Astrocyte of the cerebellum (primary cell): ENCODE results near the gene NUDT14.

Experiments used
- DNase-seq: peaks from one replicate; pipeline ENCODE4 v3.0.0-alpha.2; 2011; ENCODE audit warnings: low read depth
- H3K4me3 ChIP-seq: 2 replicates; pipeline ENCODE4 v1.5.1; 2011; ENCODE audit warnings: mild to moderate bottlenecking, low read depth, low read length, moderate library complexity
- in situ Hi-C: cut with HindIII; loops from 2 replicates; pipeline ENCODE4 v1.10.0; 2017; ENCODE audit warnings: low sequenced_read_pairs
- TF ChIP-seq, protein P1 (sequence below): IDR thresholded peaks from 2 replicates; pipeline ENCODE4 v1.5.1; 2012; ENCODE audit warnings: low read length, low read depth, moderate library complexity, mild to moderate bottlenecking; ENCODE audit errors: missing control alignments

NUDT14 gene

DNA sequence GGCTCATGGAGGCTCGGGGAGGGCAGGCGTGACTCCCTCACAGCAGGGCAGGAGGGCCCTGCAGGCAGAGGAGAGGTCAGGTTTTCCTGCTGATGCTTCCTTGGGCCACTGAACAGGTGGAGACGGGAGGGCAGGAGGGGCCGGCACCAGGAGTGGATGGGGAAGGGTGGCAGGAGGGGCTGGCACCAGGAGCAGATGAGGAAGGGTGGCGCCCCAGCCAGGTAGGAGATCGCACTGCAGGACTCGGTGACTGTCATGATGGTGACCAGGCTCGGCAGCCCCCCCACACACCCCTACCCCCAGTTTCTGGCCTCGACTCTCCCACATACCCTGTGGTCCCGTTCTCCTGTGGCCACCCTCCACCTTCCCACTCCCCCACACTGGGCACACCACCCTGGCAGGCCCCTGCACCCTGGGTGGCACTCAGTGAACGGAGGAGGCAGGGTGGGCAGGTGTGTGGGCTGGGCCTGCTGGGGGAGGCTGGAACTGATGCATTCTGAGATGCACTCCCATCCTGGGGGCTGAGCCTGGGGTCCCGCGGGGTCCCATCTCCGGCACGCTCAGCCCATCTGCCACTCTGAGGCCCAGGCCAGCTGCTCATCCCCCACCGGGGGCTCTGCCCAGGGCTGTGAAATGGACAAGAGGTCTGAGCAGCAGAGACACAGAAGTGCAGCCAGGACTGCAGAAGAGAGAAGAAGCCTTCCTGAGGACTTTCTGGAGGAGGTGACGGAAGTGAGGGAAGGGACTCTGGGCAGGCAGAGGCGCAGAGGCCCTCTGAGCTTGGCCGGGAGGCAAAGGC is 2.8 kb downstream of the NUDT14 start:
- DNase-seq, result no peak
- in situ Hi-C loops, result loop anchor here (25.0 kb wide), 1 partner anchor 109 kb away; no protein-coding TSS in a partner anchor
- no peak overlapping the region for H3K4me3 ChIP-seq
- TF ChIP-seq, protein P1, sequence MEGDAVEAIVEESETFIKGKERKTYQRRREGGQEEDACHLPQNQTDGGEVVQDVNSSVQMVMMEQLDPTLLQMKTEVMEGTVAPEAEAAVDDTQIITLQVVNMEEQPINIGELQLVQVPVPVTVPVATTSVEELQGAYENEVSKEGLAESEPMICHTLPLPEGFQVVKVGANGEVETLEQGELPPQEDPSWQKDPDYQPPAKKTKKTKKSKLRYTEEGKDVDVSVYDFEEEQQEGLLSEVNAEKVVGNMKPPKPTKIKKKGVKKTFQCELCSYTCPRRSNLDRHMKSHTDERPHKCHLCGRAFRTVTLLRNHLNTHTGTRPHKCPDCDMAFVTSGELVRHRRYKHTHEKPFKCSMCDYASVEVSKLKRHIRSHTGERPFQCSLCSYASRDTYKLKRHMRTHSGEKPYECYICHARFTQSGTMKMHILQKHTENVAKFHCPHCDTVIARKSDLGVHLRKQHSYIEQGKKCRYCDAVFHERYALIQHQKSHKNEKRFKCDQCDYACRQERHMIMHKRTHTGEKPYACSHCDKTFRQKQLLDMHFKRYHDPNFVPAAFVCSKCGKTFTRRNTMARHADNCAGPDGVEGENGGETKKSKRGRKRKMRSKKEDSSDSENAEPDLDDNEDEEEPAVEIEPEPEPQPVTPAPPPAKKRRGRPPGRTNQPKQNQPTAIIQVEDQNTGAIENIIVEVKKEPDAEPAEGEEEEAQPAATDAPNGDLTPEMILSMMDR, result no peak

DNA sequence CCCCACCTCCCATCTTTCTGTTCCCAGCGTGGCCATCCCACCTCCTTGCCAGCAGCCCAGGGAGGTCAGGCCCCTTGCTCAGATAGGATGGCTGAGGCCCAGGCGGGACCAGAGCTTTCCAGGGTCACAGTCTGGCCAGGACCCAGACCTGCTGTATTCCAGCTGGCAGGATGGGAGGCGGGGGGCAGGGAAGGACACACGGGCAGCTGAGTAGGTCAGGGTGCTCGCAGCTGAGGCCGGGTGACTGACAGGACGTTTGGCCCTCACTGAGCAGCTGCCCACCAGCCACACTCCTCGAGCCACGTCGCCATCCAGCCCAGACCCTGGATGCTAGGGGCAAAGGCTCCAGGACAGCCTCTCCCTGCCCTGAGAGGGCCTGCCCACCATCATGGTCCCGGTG is 4.0 kb downstream of the NUDT14 start:
- DNase-seq, result no peak
- no peak overlapping the region for H3K4me3 ChIP-seq
- TF ChIP-seq, protein P1, result no peak
- in situ Hi-C loops, result loop anchor here (25.0 kb wide), 1 partner anchor 110 kb away; no protein-coding TSS in a partner anchor

DNA sequence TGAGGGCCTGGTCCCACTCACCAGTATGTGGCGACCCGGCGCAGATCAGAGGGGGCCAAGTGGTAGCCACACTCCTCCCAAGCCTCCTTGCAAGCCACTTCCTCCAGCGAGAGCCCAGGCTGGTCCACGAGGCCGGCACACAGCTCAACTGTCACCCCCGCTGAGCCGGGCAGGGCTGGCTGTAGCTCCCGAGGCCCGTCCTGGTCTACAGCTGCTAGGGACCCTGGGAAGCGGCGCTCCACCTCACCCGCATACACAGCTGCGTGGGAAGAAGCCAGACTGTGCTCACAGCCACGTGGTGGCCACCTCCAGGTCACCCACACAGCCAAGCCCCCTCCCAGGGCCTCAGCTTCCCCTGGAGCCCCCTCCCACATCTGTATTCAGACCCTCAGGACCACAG is 4.6 kb downstream of the NUDT14 start:
- TF ChIP-seq, protein P1, result no peak
- in situ Hi-C loops, result loop anchor here (25.0 kb wide), 1 partner anchor 111 kb away; no protein-coding TSS in a partner anchor
- H3K4me3 ChIP-seq, result no peak overlapping the region
- no peak for DNase-seq

DNA sequence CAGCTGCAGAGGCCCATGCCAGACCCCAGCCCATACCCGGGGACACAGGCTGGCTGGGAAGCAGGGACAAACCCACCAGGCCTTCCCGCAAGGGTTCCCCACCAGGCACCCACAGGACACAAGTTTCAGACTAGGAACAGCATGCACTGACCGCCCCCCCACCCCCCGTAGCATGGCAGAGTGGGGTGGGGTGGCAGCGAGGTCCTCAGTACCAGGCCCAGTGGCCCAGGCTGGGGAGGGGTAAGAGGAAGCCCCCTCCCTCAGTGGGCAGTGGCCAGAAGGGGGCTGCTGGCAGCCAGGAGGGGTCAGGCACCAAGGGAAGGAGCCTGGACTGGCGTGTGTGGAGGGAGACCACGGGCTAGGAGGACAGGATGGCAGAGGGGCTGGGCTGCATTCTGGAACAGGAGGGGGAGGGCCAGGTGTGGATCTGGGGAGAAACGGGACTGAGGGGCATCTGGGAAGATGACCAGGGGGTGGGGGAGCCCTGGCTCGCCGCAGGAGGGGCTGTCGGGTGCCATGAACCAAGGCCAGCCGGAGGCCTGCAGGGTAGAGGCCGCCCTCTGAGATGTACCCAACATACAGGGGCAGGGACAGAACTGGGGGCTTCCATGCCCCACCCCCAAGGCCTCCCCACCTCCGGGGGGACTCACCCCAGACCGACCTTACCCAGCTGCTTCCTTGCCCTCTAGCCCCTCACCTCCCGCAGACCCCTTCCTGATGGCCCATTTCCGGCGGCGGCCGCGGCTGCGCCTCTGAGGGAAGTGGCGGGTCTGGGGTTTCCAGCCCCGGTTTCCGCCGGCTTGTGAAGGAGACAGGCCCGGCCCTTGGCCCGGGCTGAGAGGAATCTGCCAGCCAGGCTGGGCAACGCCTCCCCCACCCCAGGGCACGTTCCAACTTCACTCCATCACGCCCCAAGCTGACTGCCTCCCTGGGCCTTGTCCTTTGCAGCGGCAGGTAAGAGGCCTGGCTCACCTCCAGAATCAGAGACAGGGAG is 6.9 kb downstream of the NUDT14 start:
- in situ Hi-C loops, result no loop called here
- no peak overlapping the region for H3K4me3 ChIP-seq
- TF ChIP-seq, protein P1, result no peak
- DNase-seq, result no peak

DNA sequence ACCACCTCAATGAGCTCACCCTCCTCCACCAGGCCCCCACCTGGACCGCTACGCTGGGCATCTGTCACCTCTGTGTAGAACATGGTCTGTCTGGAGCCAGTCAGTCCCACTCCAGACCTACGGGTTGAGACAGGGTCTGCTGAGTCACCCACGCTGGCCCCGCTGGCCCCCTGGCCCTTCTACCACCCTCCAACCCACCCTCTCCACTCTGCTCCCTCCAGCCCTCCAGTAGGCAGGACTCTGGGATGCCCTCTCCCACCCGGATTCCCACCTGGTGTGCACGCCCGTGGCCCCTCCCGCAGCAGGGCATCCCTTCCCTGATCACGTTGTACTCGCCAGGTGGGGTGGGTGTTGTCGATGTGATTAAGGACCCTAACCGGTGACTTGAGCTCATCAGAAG is 8.0 kb downstream of the NUDT14 start:
- in situ Hi-C loops, result no loop called here
- TF ChIP-seq, protein P1, result no peak
- DNase-seq, result no peak
- H3K4me3 ChIP-seq, result no peak overlapping the region

DNA sequence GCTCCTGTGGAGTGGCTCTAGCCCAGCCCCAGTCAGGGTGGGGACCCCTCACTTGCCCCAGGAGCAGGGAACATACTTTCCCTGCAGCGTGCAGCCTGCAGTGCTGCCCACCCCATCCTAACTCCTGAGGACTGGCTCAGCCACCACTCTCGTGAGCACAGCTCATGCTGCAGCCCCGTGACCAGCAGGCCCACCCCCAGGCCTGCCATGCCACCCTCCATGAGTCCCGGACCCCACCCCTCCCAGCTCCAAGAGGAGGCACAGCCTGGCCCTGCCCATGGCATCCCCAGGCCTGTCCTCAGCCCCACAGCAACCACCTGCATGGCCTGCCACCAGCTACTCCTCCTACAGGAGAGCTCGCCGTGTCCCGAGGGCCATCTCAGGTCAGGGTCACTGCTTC is 8.6 kb downstream of the NUDT14 start:
- DNase-seq, result no peak
- TF ChIP-seq, protein P1, result no peak
- no peak overlapping the region for H3K4me3 ChIP-seq
- in situ Hi-C loops, result no loop called here
